NCI-H345 treated with DMSO at 0.1 percent for 48 hours (cell line): ENCODE measurements around the gene AMER2.

Experiments used
- DNase-seq: peaks from one replicate; lab custom pipeline; 2025; ENCODE audit not compliant: unreplicated experiment; lab: John Stamatoyannopoulos, UW

The AMER2 gene, protein sequence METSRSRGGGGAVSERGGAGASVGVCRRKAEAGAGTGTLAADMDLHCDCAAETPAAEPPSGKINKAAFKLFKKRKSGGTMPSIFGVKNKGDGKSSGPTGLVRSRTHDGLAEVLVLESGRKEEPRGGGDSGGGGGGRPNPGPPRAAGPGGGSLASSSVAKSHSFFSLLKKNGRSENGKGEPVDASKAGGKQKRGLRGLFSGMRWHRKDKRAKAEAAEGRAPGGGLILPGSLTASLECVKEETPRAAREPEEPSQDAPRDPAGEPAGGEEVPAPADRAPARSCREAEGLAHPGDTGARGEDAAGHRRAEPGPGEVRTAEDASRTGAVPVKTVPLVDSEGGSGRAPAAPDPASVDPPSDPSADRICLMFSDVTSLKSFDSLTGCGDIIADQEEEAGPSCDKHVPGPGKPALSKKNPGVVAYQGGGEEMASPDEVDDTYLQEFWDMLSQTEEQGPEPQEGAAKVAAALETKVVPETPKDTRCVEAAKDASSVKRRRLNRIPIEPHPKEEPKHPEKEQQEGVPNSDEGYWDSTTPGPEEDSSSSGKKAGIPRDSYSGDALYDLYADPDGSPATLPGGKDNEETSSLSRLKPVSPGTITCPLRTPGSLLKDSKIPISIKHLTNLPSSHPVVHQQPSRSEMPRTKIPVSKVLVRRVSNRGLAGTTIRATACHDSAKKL

DNA sequence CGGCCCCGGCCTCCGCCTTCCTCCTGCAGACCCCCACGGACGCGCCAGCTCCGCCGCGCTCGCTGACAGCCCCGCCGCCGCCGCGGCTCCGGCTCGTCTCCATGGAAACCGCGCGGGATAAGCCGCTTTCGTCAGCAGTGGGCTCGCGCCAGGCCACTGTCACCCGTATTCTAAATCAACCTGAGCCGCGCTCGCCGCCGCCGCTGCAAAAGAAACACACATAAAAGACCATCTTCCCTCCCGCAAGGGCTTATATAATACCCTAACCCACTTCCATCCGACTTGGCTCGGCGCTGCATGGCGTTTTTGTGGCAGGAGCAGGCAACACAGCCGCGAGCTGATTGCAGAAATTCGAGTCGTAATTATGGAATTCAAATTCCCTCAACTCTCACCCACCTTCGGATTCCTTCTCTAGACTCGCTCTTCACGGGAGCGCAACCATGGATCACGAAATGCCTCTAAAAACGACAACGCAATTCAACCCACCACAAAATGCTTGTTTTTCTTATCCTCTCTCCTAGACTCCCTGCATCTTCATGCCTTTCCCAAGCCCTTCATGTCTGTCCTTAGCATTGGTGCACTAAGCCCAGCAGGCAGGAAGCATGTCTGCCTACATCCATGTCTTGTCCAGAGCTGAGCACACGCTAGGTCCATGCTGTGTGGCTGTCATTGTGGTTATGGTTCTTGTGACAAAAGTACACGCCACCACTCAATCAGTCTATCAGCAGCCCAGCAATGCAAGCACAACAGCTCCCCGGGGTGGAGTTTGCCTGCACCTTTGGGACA is at the start of gene AMER2:
Gene AMER2, minus strand, starts transcription at position 772 of the 786 bp plus-strand sequence. Its CDS starts 669 bp downstream, at position 103.
- DNase-seq, result peak; percentile 37

DNA sequence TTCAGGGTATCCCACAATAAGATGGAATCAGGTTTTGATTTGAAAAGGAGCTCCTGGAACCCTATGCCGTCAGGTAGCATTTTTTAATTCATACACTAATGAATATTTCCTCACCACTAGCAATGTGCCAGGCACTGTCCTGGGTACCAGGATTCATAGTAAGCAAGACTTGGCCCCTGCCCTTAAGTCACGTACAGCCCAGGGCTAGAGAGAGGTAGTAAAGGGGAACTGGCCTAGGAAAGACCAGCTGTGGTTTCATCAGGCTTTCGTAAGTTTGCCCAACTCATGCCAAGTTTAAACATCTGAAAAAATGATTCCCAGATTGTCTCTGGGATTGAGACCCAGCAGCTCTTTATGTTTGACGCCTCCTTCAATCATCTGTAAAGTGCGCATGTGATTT is 45.9 kb upstream of the AMER2 start:
- DNase-seq, result no peak

DNA sequence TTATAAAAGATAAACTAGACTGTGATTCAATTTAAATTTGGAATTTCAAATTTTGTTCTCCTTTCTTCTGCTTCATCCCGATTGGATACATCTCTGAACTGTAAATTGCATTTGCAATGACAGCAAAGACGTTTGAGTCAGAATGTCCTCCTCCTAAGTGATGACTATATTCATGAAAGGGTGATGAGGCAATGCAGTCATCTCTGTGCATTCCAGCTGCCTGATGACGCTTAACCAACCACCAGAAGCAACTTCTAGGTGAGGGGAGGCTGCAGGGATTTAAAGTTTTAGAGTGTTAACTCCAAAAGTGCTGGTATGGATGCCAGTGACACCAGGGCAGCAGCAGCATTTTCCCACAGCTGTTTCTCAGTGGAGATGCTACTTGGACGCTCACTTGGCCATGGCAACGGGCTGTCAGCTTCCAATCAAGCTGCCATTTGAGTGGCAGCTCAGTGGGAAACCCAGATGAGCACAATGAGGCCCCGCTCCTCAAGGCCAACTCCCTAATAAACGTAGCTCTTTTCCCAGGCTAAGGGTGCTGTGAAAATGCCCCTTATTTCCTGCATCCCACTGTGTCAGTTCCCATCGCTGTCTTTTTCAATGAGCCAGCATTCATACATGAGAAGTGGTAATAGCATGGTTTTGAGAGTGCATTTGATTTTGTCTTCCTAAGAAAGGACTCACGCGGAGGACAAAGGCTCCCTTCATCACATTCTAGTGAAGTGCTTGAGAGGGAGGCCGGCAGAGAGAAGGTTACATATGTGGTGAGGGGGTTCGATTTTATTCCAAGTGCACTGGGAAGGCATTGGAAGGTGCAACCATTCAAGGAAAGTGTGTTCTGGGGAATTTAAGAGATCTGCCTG is 45.2 kb upstream of the AMER2 start:
- DNase-seq, result no peak

DNA sequence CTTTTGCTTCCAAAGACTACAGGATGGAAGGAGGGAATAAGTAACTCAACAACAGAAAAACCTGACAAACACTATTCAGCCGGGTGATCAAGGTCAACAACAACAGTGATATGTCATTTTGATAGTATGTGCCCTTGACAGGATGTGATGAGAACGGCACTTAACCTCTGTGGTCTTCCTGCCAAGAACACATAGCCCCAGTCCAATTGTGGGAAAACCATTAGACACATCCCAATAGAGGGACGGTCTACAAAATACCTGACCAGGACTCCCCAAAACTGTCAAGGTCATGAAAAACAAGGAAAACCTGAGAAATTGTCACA is 43.1 kb upstream of the AMER2 start:
- no peak for DNase-seq

DNA sequence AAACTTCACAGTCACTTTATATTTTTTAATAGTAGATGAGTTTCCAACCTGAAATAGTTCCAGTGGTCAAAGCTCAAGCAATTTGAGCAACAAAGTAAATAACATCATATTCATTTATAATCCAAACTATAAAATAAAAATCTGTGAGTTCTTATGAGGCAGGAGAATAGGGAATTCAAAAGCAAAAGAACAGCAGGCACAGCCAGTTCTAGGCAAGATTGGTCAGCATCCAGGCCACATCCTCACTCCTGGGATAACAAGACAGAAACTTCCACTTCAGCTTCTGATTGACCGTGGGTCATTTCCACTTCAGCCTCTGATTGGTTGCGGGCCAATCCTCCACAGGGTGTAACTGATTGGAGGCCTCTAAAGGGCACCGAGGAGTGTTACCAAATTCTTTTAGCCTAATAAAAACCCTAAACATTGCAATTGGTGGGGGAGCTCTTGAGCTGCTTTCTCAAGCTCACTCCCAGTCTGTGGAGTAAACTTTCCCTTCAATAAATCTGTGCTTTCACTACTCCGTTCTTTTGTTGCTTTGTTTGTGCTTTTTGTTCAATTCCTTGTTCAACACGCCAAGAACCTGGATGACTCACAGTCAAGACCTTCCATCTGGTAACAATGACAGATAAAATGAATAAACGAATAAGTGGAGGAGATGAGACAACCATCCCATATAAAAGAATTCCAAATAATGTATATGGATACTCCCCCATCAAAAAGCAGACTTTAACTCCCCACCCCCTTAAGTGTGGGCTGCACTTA is 42.6 kb upstream of the AMER2 start:
- DNase-seq, result no peak

DNA sequence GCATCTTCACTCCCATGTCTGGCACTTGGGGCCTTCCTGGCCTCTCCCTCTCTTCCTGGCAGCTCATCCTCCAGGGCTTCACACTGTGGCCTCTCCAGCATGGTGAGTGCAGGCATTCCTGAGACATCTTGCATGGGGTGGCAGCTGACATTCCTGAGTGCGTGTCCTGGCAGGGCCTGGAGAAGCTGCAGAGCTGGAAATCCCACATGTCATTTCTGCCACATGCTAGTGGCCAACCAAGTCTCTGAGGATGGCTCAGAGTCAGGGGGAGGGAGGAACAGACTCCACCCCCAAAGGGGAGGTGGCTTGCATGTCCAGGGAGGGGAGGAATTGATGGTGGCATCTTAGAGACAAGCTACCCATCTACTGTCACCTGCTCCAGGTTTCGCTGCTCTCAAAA is 41.6 kb upstream of the AMER2 start:
- no peak for DNase-seq

DNA sequence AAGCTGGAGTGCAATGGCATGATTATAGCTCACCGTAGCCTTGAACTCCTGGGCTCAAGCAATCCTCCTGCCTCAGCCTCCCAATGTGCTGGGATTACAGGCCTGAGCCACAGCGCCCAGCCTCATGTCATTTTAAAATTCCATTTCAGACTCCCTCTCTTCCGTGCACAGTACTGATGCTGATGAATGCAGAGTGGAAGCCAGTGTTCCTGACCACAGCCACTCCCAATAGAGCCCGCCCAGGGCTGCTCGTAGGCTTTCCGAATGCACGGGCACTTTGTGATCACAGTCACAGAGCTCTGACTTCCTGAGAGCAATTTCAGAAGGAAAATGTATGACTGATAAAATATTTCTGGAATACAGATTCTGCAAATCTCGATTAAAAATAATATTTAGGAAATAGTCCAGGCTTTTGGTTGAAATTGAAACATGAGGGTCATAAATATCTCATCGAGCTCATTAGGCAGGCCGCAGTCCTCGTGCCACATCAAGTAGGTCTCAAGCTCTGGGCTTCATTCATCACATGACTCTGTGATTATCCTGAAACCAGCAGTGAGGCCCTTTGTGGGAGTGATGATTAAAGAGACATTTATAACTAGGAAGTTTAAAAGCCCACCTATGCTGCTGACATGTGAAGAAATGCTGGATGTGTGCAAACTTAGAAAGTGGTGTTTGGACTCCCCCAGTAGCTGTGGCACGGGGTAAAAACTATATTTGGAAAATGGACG is 38.9 kb upstream of the AMER2 start:
- no peak for DNase-seq

DNA sequence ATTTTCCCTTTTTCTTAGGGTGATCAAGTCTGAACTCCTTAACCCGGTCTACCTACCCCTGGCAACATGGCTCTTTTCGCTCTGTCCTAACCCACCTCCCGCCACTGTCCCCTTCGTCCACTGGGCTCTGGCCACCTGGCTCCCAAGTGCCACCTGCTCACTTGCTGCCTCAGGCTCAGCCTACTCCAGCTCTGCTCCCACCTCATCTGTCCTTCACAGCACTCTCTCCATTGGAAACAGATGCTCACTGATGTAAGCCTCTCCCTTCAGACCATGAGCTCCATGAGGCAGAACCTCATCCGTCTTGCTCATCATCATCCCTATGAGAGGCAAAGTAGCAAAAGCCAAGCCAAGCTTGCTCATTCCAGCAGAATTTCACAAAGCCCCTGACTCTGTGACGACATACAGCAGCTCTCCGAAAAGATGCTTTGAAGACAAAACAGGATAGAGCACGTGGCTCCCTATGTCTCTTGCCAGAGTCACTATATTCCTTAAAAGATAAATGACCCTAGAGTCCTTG is 35.3 kb upstream of the AMER2 start:
- no peak for DNase-seq

DNA sequence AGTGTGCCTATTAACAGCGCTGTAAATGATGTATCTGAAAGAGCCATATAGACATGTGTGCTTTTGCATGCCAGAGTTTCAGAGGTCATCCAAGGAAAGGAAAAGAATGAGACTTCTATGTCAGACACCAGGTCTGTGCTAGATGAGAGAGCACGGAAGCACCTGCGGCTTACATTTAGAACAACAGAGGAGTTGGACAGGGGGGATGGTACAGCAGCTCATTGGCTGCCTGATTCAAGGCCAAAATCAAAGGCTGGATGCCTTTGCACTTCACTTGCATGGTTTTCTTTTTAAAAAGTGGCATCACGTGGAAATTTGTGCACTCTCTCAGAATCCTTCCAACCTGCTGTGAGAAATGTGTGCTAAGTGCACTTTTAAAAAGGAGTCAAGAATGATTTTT is 32.8 kb upstream of the AMER2 start:
- DNase-seq, result no peak

DNA sequence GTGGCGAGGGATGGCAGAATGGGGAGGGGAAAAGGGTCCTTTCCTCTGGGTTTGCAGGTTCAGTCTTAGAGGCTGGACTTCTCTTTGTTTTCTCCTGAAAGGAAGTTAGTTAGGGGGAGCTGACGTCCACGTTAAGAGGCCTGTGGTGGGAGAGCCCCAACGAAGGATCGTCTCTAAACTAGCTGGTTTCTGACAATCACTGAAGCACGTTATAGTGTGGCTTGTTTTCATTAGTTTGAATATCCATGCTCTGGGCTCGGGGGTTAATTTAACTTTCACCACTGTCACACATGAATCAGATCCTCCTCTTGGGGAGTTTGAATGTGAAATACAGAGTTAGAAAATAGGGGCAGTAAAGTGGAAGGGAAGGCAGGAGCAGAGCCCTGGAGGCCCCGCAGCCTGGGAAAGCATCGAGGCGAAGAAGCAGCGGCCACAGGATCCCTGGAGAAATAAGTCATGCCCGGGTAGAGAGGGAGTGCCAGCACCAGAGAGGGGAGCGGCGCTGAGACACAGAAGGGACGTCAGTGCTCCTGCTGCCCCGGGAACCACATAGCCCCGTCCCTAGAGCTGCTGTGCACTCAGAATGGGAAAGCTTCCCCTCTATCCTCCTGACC is 31.1 kb upstream of the AMER2 start:
- no peak for DNase-seq

DNA sequence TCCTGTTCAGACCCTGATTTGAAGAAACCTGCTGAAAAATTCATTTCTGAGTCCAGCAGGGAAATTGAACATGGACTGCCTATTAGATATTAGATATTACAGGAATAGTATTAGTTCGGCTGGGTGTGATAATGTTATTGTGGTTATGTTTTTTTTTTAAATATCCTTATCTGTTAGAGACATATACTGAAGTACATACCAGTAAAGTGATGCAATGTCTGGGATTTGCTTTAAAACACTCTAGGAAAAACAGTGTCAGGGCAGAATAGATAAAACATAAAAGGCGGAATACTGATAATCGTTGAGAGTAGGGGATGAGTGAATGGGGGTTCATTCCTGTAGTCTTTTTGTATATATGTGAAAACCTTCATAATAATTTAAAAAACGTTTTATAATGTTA is 28.7 kb upstream of the AMER2 start:
- DNase-seq, result no peak

DNA sequence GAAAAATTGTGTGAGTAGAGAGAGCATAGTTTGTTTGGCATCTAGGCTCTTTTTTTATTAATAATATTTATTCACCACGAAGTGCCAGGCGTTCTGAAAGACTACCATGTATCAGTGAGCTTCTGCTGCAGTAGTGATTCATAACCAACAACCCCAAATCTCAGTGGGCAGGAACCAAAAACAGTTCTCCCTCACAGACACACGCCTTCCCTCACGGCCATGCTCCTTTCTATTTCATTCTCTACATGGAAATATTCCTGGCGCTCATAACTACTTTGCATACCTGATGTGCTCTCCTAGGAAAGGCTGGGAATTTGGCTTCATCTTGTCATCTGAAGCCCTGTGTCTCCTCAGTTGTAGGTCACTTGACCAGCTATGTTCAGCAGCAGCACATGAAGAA is 26.6 kb upstream of the AMER2 start:
- no peak for DNase-seq

DNA sequence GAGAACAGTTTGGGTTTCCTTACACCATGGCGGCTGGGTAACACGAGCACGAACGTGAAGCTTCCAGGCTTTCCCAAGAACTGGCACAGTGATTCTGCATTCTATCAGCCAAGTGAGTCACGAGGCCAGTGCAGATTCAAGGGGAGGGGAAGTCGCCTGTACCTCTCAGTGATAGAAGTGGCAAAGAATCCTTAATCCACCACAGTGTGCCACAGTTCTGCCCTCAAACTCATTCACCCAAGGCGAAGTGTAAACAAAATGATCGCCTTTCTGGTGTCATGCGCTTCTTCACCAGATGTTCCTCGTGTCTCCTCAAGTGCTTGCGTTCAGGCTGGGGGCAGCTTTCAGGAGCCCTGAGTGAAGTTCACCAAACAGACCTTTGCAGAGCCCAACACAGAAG is 24.9 kb upstream of the AMER2 start:
- no peak for DNase-seq

DNA sequence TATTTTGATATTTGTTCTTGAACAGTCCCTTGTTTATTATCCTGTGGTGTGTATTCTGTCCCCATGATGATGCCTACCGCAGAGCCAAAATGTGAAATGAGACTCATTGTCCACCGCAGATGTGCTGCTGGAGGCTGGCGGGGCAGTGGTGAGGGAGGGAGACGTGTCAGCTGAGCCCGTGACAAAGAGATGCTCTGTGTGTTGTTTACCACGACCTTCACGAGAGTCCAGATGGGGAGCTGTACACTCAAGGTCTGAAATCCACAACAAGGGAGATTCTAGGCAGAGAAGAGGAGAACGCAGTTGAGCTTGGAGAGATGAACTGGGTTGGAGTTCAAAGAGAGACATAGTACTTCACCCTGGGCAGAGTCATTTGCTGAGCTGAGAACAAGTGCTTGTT is 20.8 kb upstream of the AMER2 start:
- DNase-seq, result no peak

DNA sequence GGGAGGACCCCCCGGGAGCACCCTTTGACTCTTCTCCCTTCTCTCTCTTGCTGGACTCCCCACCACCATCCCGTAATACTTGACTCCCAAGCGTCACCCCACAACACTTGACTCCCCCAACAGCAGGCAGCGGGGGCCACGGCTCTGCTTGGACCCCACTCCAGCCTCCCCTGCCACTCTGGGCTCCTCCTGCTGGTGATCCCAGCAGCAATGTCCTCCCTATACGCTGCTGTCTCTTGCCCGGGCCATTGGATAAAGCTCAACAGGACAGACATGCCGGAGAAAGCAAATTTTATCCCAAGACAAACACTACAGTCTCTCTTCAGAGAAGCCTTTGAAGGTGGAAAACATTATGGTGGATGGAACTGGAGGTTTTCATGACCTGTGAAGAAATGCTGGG is 20.4 kb upstream of the AMER2 start:
- no peak for DNase-seq

DNA sequence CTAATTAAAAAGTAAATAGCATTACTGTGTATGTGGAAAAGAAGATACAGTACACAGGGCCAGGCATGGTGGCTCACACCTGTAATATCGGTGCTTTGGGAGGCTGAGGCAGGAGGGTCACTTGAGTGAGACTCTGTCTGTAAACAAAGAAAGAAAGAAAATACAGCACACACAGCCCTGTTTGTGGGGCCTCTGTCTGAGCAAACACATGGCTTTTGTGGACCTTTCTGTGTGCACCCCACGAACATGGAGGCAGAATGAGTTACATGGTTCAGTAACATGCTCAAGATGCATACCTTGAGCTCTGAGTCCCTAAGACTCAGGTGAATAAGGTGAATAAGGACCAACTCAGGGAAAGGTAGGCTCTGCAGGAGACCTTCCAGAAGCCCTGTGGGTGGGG is 20.0 kb upstream of the AMER2 start:
- no peak for DNase-seq

DNA sequence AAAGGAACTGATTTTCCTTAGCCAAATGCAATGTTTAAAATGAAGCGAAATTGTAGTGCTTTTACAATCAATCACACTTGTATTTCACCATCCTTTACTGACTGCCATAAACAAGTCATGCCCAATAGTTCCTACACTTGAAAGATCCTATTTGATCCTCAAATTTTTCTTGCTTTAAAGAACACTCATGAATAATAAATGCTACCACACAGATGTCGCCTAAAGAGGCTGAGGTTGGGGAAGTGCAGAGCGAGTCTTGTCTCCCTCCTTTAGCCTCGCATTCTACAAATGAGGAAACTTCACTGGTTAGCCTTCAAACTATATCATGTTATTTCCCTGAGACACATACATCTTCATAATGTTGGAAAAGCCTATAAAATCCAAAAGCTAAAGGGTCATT is 18.7 kb upstream of the AMER2 start:
- DNase-seq, result no peak

DNA sequence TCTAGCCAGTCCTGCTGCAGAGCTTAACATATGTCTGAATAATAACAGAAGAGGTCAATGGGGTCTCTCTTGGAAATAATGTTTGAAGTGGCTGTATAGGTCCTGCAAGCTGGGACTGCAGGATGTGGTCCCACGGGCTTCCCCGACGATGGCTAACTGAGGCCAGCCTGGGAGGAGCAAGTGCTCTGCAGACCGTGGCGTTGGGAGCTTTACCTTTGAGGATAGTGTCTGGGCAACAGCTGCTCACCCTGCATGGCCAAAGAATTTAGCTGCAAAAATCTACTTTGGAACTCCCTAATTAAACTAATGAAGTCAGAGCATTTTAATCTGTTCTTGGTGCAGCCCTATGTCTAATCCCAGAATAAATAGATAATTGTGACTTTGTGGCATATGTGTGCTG is 18.2 kb upstream of the AMER2 start:
- DNase-seq, result no peak

DNA sequence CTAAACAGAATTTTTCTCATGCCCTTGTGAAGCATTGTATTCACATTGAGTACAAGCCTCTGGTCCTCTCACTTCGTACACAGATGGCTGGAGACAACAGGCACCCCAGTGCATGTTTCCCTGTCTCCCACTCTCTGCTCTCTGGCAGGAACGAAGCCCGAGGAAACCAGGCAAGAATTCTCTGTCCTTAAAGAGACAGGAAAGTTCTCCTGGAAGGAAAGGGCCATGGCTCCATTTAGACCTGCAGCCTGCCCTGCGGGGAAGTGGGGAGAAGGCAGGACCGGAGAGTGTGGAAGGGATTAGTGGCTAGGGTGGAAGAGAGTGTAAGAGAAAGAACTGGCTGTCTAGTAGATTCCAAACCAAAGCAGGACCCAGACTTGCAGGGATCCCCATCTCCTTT is 15.5 kb upstream of the AMER2 start:
- DNase-seq, result no peak
